Endothelial cell of umbilical vein (primary cell): Measurements from ENCODE around the gene PNCK. TPM values are rescaled to one million over a fixed set of nuclear protein-coding genes. Genes with fewer than 3 reads are reported as not detected.

Experiments
- BruUV-seq: library from RNA; stranded (reverse); fragments of 400-500 nt; replicated peaks from 2 replicates; lab custom pipeline; 2021; lab: Mats Ljungman, UMichigan
- CTCF ChIA-PET: fragments of 300-600, 350-600 bp; sonication (Branson Sonifier 250); formaldehyde crosslinking; loops from one replicate; lab custom pipeline; 2021; ENCODE audit warnings: antibody characterized with exemption, inconsistent platforms; lab: Charles Lee
- POLR2A ChIA-PET: fragments of 300-600, 350-600 bp; sonication (Branson Sonifier 250); formaldehyde crosslinking; loops from one replicate; lab custom pipeline; 2021; ENCODE audit warnings: antibody characterized with exemption, inconsistent platforms; lab: Charles Lee
- DNase-seq: peaks from one replicate; pipeline ENCODE4 v3.0.0-alpha.2; 2011; ENCODE audit warnings: low read depth, low spot score
- FAIRE-seq: peaks from 2 replicates; lab custom pipeline; 2011; peaks lifted over from hg19 to GRCh38; lab: Jason Lieb, UNC
- H2AFZ ChIP-seq: 2 replicates; pipeline ENCODE4 v1.6.0; 2012; ENCODE audit warnings: low read depth, low read length, control low read depth, inconsistent platforms
- H3K27ac ChIP-seq: 2 replicates; pipeline ENCODE4 v1.5.1; 2011; ENCODE audit warnings: low read depth, mild to moderate bottlenecking, control low read depth, low read length, moderate library complexity; ENCODE audit not compliant: insufficient read depth
- H3K27me3 ChIP-seq, 2 experiments: 2 replicates each; pipeline versions ENCODE4 v1.6.0 to v1.6.1; 2011; ENCODE audit warnings: low read length in 2 of 2, mixed read lengths in 1 of 2; ENCODE audit not compliant: control insufficient read depth in 2 of 2, insufficient read depth in 2 of 2
- H3K36me3 ChIP-seq, 2 experiments: 2 replicates in 1 of 2; 3 replicates in 1 of 2; pipeline ENCODE4 v1.5.1; 2011; ENCODE audit warnings: low read length in 2 of 2, mild to moderate bottlenecking in 1 of 2, moderate library complexity in 1 of 2; ENCODE audit not compliant: control insufficient read depth in 2 of 2, insufficient read depth in 2 of 2; ENCODE audit errors: extremely low read depth in 1 of 2
- H3K4me1 ChIP-seq: 3 replicates; pipeline ENCODE4 v1.5.1; 2011; ENCODE audit warnings: mild to moderate bottlenecking, low read length; ENCODE audit not compliant: control insufficient read depth, insufficient read depth; ENCODE audit errors: extremely low read depth
- H3K4me2 ChIP-seq: 2 replicates; pipeline ENCODE4 v1.6.1; 2011; ENCODE audit warnings: low read length, control low read depth, mixed read lengths; ENCODE audit not compliant: insufficient read depth
- H3K4me3 ChIP-seq, 3 experiments: fragments of 200-600 bp in 1 of 3; sonication (generic), shearing (Covaris generic) in 1 of 3; replicated peaks in 1 of 3; 2 replicates each; pipeline ENCODE4 v1.5.1; 2011 to 2016; ENCODE audit warnings: control low read depth in 3 of 3, low read length in 3 of 3, mild to moderate bottlenecking in 2 of 3, inconsistent platforms in 1 of 3, low read depth in 1 of 3, moderate library complexity in 1 of 3; ENCODE audit not compliant: insufficient read depth in 1 of 3
- H3K79me2 ChIP-seq: 2 replicates; pipeline ENCODE4 v1.6.0; 2012; ENCODE audit warnings: low read length, inconsistent platforms; ENCODE audit not compliant: control insufficient read depth, insufficient read depth
- H3K9ac ChIP-seq: replicated peaks from 2 replicates; pipeline ENCODE3; 2011; ENCODE audit warnings: low read length, control low read depth; ENCODE audit not compliant: insufficient read depth; ENCODE audit errors: extremely low read depth
- H3K9me1 ChIP-seq: replicated peaks from 3 replicates; pipeline ENCODE4 v1.6.0; 2011; ENCODE audit warnings: mild to moderate bottlenecking, low read length; ENCODE audit not compliant: control insufficient read depth, insufficient read depth; ENCODE audit errors: extremely low read depth
- H3K9me3 ChIP-seq: replicated peaks from 2 replicates; pipeline ENCODE4 v1.5.1; 2012; ENCODE audit warnings: low read length, inconsistent platforms; ENCODE audit not compliant: control insufficient read depth, insufficient read depth
- H4K20me1 ChIP-seq: replicated peaks from 2 replicates; pipeline ENCODE3; 2011; ENCODE audit warnings: mild to moderate bottlenecking, low read length; ENCODE audit not compliant: control insufficient read depth, insufficient read depth; ENCODE audit errors: extremely low read depth
- EZH2 ChIP-seq: IDR thresholded peaks from 2 replicates; pipeline ENCODE4 v1.6.1; 2012; ENCODE audit warnings: borderline replicate concordance, low read depth, mild to moderate bottlenecking, moderate library complexity, low read length, inconsistent platforms; ENCODE audit not compliant: severe bottlenecking
- FOS ChIP-seq: IDR thresholded peaks from 2 replicates; pipeline ENCODE4 v1.6.1; 2011; ENCODE audit warnings: mild to moderate bottlenecking, low read length, moderate library complexity, borderline replicate concordance; ENCODE audit not compliant: insufficient read depth
- JUN ChIP-seq: IDR thresholded peaks from 2 replicates; pipeline ENCODE4 v1.6.1; 2011; ENCODE audit warnings: borderline replicate concordance, low read depth; ENCODE audit not compliant: insufficient read length, insufficient read depth
- MYC ChIP-seq: IDR thresholded peaks from one replicate; pipeline ENCODE4 v1.6.1; 2011; ENCODE audit warnings: mild to moderate bottlenecking, low read depth, low read length
- POLR2AphosphoS5 ChIP-seq: IDR thresholded peaks from 2 replicates; pipeline ENCODE4 v1.6.1; 2012; ENCODE audit warnings: low read depth, mild to moderate bottlenecking, control low read depth, low read length, moderate library complexity; ENCODE audit not compliant: insufficient read depth
- dilution Hi-C: fragments of 300-500 bp; cut with MboI; formaldehyde crosslinking; loops from one replicate; pipeline ENCODE4 v1.15.0; 2019; ENCODE audit warnings: low sequenced_read_pairs; ENCODE audit not compliant: extremely low pct_ligation_motif_present
- intact Hi-C: fragments of 100-400 bp; cut with micrococcal nuclease; formaldehyde crosslinking; loops from one replicate; pipeline ENCODE4 v1.10.0; 2022
- polyA plus RNA-seq, 4 experiments: library from polyadenylated mRNA; depleted of rRNA in 3 of 4; stranded (reverse) in 3 of 4; unstranded in 1 of 4; fragments of >200 nt; gene quantifications; 2 replicates each; pipeline versions ENCODE4 v1.2.1 to v1.2.3, GENCODE V29; 2011 to 2012; ENCODE audit warnings: missing spikeins in 1 of 4
- total RNA-seq: library from RNA; stranded (reverse); gene quantifications from 2 replicates; pipeline ENCODE4 v1.2.3, GENCODE V29; 2021
- TF ChIP-seq, protein P1 (sequence below): IDR thresholded peaks from 2 replicates; pipeline ENCODE4 v1.6.1; 2011; ENCODE audit not compliant: insufficient read depth, insufficient read length
- TF ChIP-seq, protein P2 (sequence below), 2 donors: IDR thresholded peaks; 1 replicate in 1 of 2; 2 replicates in 1 of 2; pipeline ENCODE4 v1.5.1; 2011; ENCODE audit warnings: low read length in 2 of 2, mild to moderate bottlenecking in 2 of 2, moderate library complexity in 2 of 2, control low read depth in 1 of 2, inconsistent platforms in 1 of 2, low read depth in 1 of 2; ENCODE audit not compliant: insufficient read depth in 1 of 2; ENCODE audit errors: extremely low read depth in 1 of 2

The PNCK gene
- total and polyA plus RNA-seq, 2 donors (not counting 3 experiments of a cell fraction or from before 2014, with no cell fraction given): 0.12 TPM; not detected in 1

DNA sequence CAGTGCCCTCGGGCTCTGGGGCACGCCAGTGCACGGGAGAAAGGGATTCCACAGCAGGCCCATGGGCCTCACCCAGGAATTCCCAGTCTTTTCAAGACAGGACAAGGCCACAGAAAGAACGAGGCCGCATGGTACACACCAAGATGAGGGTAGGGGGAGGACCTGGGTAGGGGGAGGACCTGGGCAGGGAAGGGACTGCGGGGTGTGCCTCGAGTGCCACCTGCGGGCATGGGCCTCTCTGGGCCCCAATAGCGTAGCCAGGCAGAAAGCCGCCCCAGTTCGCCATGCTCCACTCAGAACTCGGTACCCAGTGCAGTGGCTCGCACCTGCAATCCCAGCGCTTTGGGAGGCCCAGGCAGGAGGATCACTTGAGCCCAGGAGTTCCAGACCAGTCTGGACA is 40.6 kb downstream of the PNCK start:
- Histone ChIP-seq H3K4me1 (no peaks in the 10 kb centered on the region), H3K9me3 (no peaks in the 10 kb centered on the region), H3K27ac (no peak overlapping the region), H2AFZ (no peak overlapping the region), H3K9me1 (no peaks in the 10 kb centered on the region), H3K27me3 (peaks cover 0 to 1% of the 10 kb centered on the region in 2 experiments), H3K36me3 (no peaks in the 10 kb centered on the region), H3K9ac (no peak overlapping the region), H3K4me2 (no peak overlapping the region), H3K79me2 (no peaks in the 10 kb centered on the region), H4K20me1 (no peaks in the 10 kb centered on the region), H3K4me3 (no peak overlapping the region)
- dilution Hi-C loops (no loop called here), intact Hi-C loops (no loop called here)
- ChIA-PET POLR2A (no interaction called here), CTCF (no interaction called here)
- no peak for DNase-seq
- BruUV-seq: no TSS peak
- TF ChIP-seq POLR2AphosphoS5: no peak
- TF ChIP-seq MYC: no peak
- TF ChIP-seq, protein P1, sequence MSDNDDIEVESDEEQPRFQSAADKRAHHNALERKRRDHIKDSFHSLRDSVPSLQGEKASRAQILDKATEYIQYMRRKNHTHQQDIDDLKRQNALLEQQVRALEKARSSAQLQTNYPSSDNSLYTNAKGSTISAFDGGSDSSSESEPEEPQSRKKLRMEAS: no peak
- no peak for TF ChIP-seq FOS
- TF ChIP-seq JUN: no peak
- TF ChIP-seq, protein P2, sequence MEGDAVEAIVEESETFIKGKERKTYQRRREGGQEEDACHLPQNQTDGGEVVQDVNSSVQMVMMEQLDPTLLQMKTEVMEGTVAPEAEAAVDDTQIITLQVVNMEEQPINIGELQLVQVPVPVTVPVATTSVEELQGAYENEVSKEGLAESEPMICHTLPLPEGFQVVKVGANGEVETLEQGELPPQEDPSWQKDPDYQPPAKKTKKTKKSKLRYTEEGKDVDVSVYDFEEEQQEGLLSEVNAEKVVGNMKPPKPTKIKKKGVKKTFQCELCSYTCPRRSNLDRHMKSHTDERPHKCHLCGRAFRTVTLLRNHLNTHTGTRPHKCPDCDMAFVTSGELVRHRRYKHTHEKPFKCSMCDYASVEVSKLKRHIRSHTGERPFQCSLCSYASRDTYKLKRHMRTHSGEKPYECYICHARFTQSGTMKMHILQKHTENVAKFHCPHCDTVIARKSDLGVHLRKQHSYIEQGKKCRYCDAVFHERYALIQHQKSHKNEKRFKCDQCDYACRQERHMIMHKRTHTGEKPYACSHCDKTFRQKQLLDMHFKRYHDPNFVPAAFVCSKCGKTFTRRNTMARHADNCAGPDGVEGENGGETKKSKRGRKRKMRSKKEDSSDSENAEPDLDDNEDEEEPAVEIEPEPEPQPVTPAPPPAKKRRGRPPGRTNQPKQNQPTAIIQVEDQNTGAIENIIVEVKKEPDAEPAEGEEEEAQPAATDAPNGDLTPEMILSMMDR (IDR thresholded peaks at IDR 0.05; ENCODE audit: extremely low read depth in 1 of 2, insufficient read depth in 1 of 2, low read depth in 1 of 2, low read length in 2 of 2): no peak
- no peak for TF ChIP-seq EZH2
- no peak for FAIRE-seq
